ENCODE measurements around the gene HESX1.

DNA sequence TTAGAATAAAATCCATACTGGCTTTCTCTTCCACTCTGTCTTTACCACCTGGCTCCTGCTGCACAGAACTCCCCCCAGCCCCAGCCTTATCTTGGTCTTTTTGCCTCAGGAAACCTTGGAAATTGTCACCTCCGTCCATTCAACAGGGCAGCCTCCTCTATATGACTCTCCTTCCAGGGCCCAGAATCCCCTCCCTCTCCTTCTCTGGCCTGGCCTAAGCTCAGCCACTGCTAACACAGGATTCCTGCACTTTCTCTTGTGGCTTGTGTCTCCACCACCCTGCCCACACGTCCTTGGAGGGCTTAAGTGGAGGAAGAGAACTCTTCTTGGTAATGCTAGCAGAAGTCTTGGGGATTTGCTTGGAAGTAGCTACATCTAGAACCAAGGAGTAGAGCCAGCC is 33.1 kb downstream of the HESX1 start:
- no peak for TF ChIP-seq CTCF (conservative IDR thresholded peaks at IDR 0.05)
- TF ChIP-seq ZFX (IDR thresholded peaks at IDR 0.05) = no peak
